Measurements from ENCODE around the gene SCYGR7.

SCYGR7 gene

GRCh38 chr2:227759411-227760118 is 31.4 kb downstream of the SCYGR7 start:
- no peak for DNase-seq

DNA sequence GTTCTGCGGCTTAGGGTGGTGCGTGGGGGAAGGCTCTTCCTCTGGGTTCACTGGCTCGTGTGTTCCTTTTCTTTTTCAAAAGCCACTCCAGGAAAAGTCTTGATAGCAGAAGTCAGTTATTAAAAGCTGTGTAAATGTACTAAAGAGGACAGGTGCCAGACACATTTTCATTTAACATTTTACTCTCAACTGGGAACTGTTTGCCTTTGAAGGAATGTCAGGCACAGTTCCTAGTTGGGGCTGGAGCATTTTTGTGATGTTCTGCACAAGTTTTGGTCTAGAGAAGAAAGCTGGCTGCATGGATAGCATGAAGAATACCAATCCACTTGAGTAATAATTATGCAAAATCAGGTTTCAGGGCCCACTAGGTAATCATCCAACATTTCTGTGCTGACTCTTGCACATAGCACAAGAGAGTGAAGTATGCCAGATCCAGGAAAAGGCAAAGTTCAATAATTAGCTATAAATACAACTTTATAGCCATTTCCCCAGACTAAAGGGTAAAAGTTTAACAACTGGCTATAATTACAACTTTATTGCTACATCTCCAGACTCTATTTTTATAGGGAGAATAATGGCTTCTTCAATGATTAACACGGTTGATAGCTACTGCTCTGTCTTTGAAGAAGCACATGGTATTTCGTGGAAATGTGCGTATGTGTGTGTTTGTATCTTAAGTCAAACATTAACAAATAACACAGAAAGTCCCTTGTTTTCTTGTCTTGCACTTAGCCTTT is 33.8 kb downstream of the SCYGR7 start:
- DNase-seq, result no peak

DNA sequence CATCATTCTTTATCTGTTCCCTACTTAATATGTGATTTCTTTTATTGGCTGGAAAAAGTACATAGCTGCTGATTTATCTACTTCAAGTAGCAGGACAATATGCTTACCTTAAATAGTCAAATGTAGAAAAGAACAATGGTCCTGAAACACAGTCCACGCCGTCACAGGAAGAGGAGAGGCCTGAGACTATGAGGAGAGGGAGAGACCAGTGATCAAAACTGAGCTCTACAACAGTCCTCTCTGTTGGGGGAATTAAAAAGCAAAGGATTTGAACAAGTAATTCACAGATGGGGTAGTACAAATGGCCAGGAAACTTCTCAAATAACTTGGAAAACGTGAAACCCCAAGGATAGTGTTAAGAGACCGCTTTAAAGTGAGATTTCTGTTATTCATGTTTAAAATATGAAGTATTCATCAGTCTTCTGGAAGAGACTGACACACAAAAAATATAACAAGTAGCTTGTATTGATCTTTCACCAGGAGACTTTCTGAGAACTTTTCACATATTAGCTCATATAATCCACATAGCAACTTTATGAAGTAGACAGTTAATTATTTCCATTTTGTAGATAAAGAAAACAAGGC is 37.7 kb downstream of the SCYGR7 start:
- DNase-seq, result no peak

DNA sequence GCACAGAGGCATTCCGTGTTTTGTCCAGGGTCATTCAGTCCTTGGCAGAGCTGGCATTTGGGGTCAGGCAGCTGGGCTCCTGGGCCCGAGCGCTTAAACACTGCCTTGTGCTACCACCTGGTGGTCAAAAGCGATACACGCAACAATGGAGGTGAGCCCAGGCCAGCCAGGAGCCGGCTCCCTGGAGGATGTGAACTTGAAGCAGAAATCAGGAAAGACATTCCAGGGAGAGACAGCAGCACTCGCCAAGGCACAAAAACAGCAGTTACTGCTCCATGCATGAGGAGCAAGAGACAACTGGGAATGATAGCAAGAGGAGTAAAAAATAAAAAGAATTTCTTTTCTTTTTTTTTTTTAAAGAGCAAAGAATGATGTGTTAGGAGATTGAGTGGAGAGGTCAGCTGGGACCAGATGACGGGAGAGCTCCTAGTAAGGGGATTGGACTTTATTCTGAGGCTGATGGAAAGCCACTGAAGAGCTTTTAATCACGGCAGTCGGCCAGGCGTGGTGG is 38.3 kb downstream of the SCYGR7 start:
- DNase-seq, result peak; percentile 55

GRCh38 chr2:227767830-227768229 is 39.7 kb downstream of the SCYGR7 start:
- DNase-seq, result no peak

DNA sequence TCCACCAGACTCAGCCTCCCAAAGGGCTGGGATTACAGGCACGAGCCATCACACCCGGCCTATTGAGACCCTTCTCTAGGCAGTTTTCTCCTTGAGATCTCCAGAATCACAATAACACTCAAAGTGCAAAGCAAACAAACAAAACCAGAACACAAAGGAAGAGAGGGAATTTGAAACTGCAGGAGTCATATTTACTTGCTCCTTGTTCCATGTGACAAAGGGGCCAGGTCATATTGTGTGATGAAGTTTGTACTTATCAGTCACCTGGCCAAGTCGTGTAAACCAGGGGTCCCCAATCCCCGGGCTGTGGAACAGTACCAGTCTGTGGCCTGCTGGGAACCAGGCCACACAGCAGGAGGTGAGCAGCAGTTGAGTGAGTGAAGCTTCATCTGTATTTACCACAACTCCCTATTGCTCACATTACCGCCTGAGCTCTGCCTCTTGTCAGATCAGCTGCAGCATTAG is 44.1 kb downstream of the SCYGR7 start:
- DNase-seq, result no peak

GRCh38 chr2:227772932-227773331 is 44.8 kb downstream of the SCYGR7 start:
- no peak for DNase-seq

DNA sequence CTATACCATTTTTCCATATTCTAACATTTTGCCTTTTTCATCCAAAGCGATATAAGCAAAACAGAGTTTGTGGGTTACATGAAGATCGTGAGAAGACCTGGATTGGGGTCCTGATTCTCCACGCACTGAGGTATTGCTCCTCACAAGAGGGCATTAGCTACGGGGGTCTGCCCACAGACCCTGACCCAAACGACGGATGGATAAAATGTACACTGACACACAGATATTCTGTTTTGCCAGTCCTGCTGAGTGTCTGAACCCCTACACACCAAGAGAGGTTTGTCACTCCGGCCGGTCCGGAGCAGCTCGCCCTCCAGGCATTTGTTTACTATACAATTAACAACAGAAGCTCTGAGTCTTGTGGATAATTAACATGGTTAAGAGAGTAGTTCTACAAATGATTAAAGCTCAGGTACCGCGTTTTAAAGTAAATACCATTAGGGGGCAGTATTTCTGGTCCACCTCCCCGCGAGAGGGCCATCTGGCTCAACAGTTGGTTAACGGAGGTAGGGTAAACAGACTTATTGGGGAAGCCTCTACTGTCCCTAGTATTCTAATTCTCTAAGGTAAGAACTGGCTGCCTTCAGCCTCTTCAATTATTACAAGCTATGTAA is 46.0 kb downstream of the SCYGR7 start:
- no peak for DNase-seq

DNA sequence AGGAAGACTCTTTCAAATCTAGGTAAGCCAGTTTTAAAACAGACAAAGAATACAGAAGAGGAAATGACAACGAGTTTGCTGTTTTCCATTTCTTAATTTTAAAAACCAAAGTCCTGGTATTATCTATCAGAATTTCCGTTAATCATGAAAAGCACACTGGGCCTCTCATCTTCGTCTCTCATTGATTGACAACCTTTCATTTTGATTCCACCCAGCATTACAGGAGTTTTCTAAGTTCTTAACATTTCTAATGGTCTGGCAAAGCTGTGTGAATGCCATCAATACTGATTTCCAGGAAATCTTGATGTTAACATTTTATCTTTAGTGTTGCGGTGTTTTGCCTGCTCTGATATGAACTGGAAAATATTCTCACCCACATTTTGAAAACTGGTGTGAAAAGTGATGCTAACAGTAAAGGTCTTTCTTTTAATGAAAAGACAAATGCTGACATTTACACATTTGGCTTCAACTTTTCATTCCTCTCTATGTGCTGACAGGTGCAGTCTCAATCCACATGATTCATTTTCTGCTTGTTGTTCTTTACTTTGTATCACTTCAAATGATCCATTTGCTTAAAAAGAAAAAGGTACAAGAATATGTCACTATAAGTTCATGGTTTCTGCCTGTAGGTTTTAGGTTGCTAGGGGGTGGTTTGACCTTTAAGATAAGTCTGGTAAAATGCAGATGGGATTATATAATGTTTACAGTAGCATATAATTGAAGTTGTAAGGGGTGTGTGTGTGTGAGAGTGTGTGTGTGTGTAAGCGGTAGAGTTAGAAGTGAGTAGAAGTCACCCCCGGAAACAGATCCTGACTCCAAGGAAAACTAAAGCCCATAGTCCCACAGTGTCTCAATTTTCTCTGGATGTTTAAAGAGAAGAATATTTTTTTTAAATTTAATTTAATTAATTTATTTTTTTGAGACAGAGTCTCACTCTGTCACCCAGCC is 47.0 kb downstream of the SCYGR7 start:
- DNase-seq, result no peak

Measured in stimulated activated CD4-positive, alpha-beta T cell treated with anti-CD3 and anti-CD28 coated beads, Interleukin-1b, Interleukin-23, amount 100 ng/mL, for 48 hours (primary cell).